Endothelial cell of umbilical vein (primary cell): Measurements from ENCODE around the gene ENOX2. TPM values are rescaled to one million over a fixed set of nuclear protein-coding genes. Genes with fewer than 3 reads are reported as not detected.

Experiments used
- BruUV-seq: library from RNA; stranded (reverse); fragments of 400-500 nt; replicated peaks from 2 replicates; lab custom pipeline; 2021; lab: Mats Ljungman, UMichigan
- CTCF ChIA-PET: fragments of 300-600, 350-600 bp; sonication (Branson Sonifier 250); formaldehyde crosslinking; loops from one replicate; lab custom pipeline; 2021; ENCODE audit warnings: antibody characterized with exemption, inconsistent platforms; lab: Charles Lee
- POLR2A ChIA-PET: fragments of 300-600, 350-600 bp; sonication (Branson Sonifier 250); formaldehyde crosslinking; loops from one replicate; lab custom pipeline; 2021; ENCODE audit warnings: antibody characterized with exemption, inconsistent platforms; lab: Charles Lee
- DNase-seq: peaks from one replicate; pipeline ENCODE4 v3.0.0-alpha.2; 2011; ENCODE audit warnings: low read depth, low spot score
- FAIRE-seq: peaks from 2 replicates; lab custom pipeline; 2011; peaks lifted over from hg19 to GRCh38; lab: Jason Lieb, UNC
- H2AFZ ChIP-seq: 2 replicates; pipeline ENCODE4 v1.6.0; 2012; ENCODE audit warnings: low read depth, low read length, control low read depth, inconsistent platforms
- H3K27ac ChIP-seq: 2 replicates; pipeline ENCODE4 v1.5.1; 2011; ENCODE audit warnings: low read depth, mild to moderate bottlenecking, control low read depth, low read length, moderate library complexity; ENCODE audit not compliant: insufficient read depth
- H3K27me3 ChIP-seq, 2 experiments: 2 replicates each; pipeline versions ENCODE4 v1.6.0 to v1.6.1; 2011; ENCODE audit warnings: low read length in 2 of 2, mixed read lengths in 1 of 2; ENCODE audit not compliant: control insufficient read depth in 2 of 2, insufficient read depth in 2 of 2
- H3K36me3 ChIP-seq, 2 experiments: 2 replicates in 1 of 2; 3 replicates in 1 of 2; pipeline ENCODE4 v1.5.1; 2011; ENCODE audit warnings: low read length in 2 of 2, mild to moderate bottlenecking in 1 of 2, moderate library complexity in 1 of 2; ENCODE audit not compliant: control insufficient read depth in 2 of 2, insufficient read depth in 2 of 2; ENCODE audit errors: extremely low read depth in 1 of 2
- H3K4me1 ChIP-seq: 3 replicates; pipeline ENCODE4 v1.5.1; 2011; ENCODE audit warnings: mild to moderate bottlenecking, low read length; ENCODE audit not compliant: control insufficient read depth, insufficient read depth; ENCODE audit errors: extremely low read depth
- H3K4me2 ChIP-seq: 2 replicates; pipeline ENCODE4 v1.6.1; 2011; ENCODE audit warnings: low read length, control low read depth, mixed read lengths; ENCODE audit not compliant: insufficient read depth
- H3K4me3 ChIP-seq, 3 experiments: fragments of 200-600 bp in 1 of 3; sonication (generic), shearing (Covaris generic) in 1 of 3; replicated peaks in 1 of 3; 2 replicates each; pipeline ENCODE4 v1.5.1; 2011 to 2016; ENCODE audit warnings: control low read depth in 3 of 3, low read length in 3 of 3, mild to moderate bottlenecking in 2 of 3, inconsistent platforms in 1 of 3, low read depth in 1 of 3, moderate library complexity in 1 of 3; ENCODE audit not compliant: insufficient read depth in 1 of 3
- H3K79me2 ChIP-seq: 2 replicates; pipeline ENCODE4 v1.6.0; 2012; ENCODE audit warnings: low read length, inconsistent platforms; ENCODE audit not compliant: control insufficient read depth, insufficient read depth
- H3K9ac ChIP-seq: replicated peaks from 2 replicates; pipeline ENCODE3; 2011; ENCODE audit warnings: low read length, control low read depth; ENCODE audit not compliant: insufficient read depth; ENCODE audit errors: extremely low read depth
- H3K9me1 ChIP-seq: replicated peaks from 3 replicates; pipeline ENCODE4 v1.6.0; 2011; ENCODE audit warnings: mild to moderate bottlenecking, low read length; ENCODE audit not compliant: control insufficient read depth, insufficient read depth; ENCODE audit errors: extremely low read depth
- H3K9me3 ChIP-seq: replicated peaks from 2 replicates; pipeline ENCODE4 v1.5.1; 2012; ENCODE audit warnings: low read length, inconsistent platforms; ENCODE audit not compliant: control insufficient read depth, insufficient read depth
- H4K20me1 ChIP-seq: replicated peaks from 2 replicates; pipeline ENCODE3; 2011; ENCODE audit warnings: mild to moderate bottlenecking, low read length; ENCODE audit not compliant: control insufficient read depth, insufficient read depth; ENCODE audit errors: extremely low read depth
- EZH2 ChIP-seq: IDR thresholded peaks from 2 replicates; pipeline ENCODE4 v1.6.1; 2012; ENCODE audit warnings: borderline replicate concordance, low read depth, mild to moderate bottlenecking, moderate library complexity, low read length, inconsistent platforms; ENCODE audit not compliant: severe bottlenecking
- FOS ChIP-seq: IDR thresholded peaks from 2 replicates; pipeline ENCODE4 v1.6.1; 2011; ENCODE audit warnings: mild to moderate bottlenecking, low read length, moderate library complexity, borderline replicate concordance; ENCODE audit not compliant: insufficient read depth
- GATA2 ChIP-seq: IDR thresholded peaks from 2 replicates; pipeline ENCODE4 v1.7.0; 2011; ENCODE audit warnings: low read depth, mild to moderate bottlenecking, moderate library complexity, mixed read lengths, low read length; ENCODE audit not compliant: insufficient read length, insufficient read depth
- JUN ChIP-seq: IDR thresholded peaks from 2 replicates; pipeline ENCODE4 v1.6.1; 2011; ENCODE audit warnings: borderline replicate concordance, low read depth; ENCODE audit not compliant: insufficient read length, insufficient read depth
- MYC ChIP-seq: IDR thresholded peaks from one replicate; pipeline ENCODE4 v1.6.1; 2011; ENCODE audit warnings: mild to moderate bottlenecking, low read depth, low read length
- POLR2A ChIP-seq: IDR thresholded peaks from 2 replicates; pipeline ENCODE4 v1.6.1; 2012; ENCODE audit warnings: low read depth, mild to moderate bottlenecking, control low read depth, low read length
- POLR2AphosphoS5 ChIP-seq: IDR thresholded peaks from 2 replicates; pipeline ENCODE4 v1.6.1; 2012; ENCODE audit warnings: low read depth, mild to moderate bottlenecking, control low read depth, low read length, moderate library complexity; ENCODE audit not compliant: insufficient read depth
- dilution Hi-C: fragments of 300-500 bp; cut with MboI; formaldehyde crosslinking; loops from one replicate; pipeline ENCODE4 v1.15.0; 2019; ENCODE audit warnings: low sequenced_read_pairs; ENCODE audit not compliant: extremely low pct_ligation_motif_present
- intact Hi-C: fragments of 100-400 bp; cut with micrococcal nuclease; formaldehyde crosslinking; loops from one replicate; pipeline ENCODE4 v1.10.0; 2022
- polyA plus RNA-seq, 4 experiments: library from polyadenylated mRNA; depleted of rRNA in 3 of 4; stranded (reverse) in 3 of 4; unstranded in 1 of 4; fragments of >200 nt; gene quantifications; 2 replicates each; pipeline versions ENCODE4 v1.2.1 to v1.2.3, GENCODE V29; 2011 to 2012; ENCODE audit warnings: missing spikeins in 1 of 4
- total RNA-seq: library from RNA; stranded (reverse); gene quantifications from 2 replicates; pipeline ENCODE4 v1.2.3, GENCODE V29; 2021
- TF ChIP-seq, protein P1 (sequence below): IDR thresholded peaks from 2 replicates; pipeline ENCODE4 v1.6.1; 2011; ENCODE audit not compliant: insufficient read depth, insufficient read length
- TF ChIP-seq, protein P2 (sequence below), 2 donors: IDR thresholded peaks; 1 replicate in 1 of 2; 2 replicates in 1 of 2; pipeline ENCODE4 v1.5.1; 2011; ENCODE audit warnings: low read length in 2 of 2, mild to moderate bottlenecking in 2 of 2, moderate library complexity in 2 of 2, control low read depth in 1 of 2, inconsistent platforms in 1 of 2, low read depth in 1 of 2; ENCODE audit not compliant: insufficient read depth in 1 of 2; ENCODE audit errors: extremely low read depth in 1 of 2

Gene ENOX2
- total and polyA plus RNA-seq, 2 donors (not counting 3 experiments of a cell fraction or from before 2014, with no cell fraction given): 5.5 to 13.1 TPM

- intact Hi-C loops: no loop called here
- Histone ChIP-seq H3K9me1 (no peaks in the 10 kb centered on the region), H3K36me3 (no peaks in the 10 kb centered on the region), H3K4me1 (no peaks in the 10 kb centered on the region), H3K9ac (no peak overlapping the region), H4K20me1 (no peaks in the 10 kb centered on the region), H3K27me3 (no peaks in the 10 kb centered on the region), H3K9me3 (no peaks in the 10 kb centered on the region), H3K4me2 (no peak overlapping the region), H3K27ac (no peak overlapping the region), H3K4me3 (no peak overlapping the region), H2AFZ (no peak overlapping the region), H3K79me2 (no peaks in the 10 kb centered on the region)
- CTCF ChIA-PET: no interaction called here
- TF ChIP-seq, protein P1, sequence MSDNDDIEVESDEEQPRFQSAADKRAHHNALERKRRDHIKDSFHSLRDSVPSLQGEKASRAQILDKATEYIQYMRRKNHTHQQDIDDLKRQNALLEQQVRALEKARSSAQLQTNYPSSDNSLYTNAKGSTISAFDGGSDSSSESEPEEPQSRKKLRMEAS: no peak
- TF ChIP-seq, protein P2, sequence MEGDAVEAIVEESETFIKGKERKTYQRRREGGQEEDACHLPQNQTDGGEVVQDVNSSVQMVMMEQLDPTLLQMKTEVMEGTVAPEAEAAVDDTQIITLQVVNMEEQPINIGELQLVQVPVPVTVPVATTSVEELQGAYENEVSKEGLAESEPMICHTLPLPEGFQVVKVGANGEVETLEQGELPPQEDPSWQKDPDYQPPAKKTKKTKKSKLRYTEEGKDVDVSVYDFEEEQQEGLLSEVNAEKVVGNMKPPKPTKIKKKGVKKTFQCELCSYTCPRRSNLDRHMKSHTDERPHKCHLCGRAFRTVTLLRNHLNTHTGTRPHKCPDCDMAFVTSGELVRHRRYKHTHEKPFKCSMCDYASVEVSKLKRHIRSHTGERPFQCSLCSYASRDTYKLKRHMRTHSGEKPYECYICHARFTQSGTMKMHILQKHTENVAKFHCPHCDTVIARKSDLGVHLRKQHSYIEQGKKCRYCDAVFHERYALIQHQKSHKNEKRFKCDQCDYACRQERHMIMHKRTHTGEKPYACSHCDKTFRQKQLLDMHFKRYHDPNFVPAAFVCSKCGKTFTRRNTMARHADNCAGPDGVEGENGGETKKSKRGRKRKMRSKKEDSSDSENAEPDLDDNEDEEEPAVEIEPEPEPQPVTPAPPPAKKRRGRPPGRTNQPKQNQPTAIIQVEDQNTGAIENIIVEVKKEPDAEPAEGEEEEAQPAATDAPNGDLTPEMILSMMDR (IDR thresholded peaks at IDR 0.05; ENCODE audit: extremely low read depth in 1 of 2, insufficient read depth in 1 of 2, low read depth in 1 of 2, low read length in 2 of 2): no peak
- no peak for TF ChIP-seq POLR2AphosphoS5
- no peak for TF ChIP-seq POLR2A
- no peak for TF ChIP-seq GATA2
- no peak for TF ChIP-seq MYC
- no peak for TF ChIP-seq FOS
- TF ChIP-seq JUN: no peak
- TF ChIP-seq EZH2: no peak
- FAIRE-seq (no peak), DNase-seq (no peak)
- BruUV-seq: no TSS peak
- dilution Hi-C loops: no loop called here
- POLR2A ChIA-PET: no interaction called here
Measured at GRCh38 chrX:130628516-130628915, 274.5 kb downstream of the ENOX2 start.
